HG02763 (cell line): ENCODE data around the gene PAXX.

Experiments used
- ATAC-seq: cut with Tn5 transposase; IDR thresholded peaks from one replicate; pipeline ENCODE4 v1.9.1; 2021; ENCODE audit warnings: mild to moderate bottlenecking, moderate library complexity; ENCODE audit not compliant: unreplicated experiment

The PAXX gene

DNA sequence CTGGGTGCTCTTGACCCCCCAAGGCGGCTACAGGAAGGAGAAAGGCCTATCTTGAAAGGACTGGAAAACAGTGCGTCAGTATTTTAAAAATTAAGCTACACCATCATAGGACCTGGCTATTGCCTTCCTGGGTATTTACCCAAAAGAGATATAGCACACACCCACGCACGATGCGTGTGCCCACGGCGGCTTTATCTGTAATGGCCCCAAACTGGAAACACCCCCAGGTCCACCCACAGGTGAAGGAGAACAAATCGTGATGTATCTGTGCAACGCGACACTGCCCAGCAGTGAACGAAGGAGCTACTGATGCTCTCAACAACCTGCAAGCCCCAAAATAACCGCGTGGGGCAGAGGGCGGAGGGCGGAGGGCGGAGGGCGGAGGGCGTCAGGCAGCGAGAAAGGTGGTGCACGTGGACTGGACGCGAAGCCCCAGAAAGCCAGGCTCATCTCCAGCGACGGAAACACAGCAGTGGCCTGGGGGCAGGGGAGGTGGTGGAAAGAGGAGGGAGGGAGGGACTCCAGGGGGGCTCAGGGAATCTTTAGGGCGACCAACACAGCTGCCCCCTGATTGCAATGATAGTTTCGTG, 27.3 kb upstream of the PAXX start:
- ATAC-seq = no peak

DNA sequence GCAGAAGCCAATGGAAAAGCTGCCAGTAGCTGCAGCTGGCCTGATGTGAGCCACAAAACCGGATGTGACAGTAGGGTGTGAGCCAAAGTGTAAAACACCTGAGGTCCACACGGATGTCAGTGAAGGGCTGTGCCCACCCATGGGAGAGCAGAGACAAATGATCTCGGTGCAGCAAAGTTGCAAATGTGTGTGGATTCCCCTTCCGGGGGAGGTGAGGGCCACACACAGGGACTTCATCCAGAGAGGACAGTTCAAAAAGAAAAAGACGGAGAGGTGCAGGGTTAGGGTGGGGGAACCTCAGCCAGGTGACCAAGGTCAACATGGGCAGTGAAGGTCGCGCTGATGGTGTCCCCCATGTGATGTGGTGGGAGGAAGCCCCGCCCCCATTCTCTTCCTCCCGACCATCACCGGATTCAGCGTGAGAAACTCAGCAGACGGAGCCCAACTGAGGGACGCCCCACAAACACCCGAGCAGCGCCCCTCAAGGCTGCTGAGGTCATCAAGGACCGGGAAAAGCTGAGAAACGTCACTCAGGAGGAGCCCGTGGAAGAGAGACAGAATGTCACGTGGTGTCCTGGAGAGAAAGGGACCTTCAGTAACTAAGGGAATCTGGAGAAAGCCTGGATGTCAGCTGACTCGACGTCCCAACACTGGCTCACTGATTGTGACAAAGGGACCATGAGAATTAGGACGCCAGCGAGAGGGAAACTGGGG, 26.3 kb upstream of the PAXX start:
- ATAC-seq = no peak

DNA sequence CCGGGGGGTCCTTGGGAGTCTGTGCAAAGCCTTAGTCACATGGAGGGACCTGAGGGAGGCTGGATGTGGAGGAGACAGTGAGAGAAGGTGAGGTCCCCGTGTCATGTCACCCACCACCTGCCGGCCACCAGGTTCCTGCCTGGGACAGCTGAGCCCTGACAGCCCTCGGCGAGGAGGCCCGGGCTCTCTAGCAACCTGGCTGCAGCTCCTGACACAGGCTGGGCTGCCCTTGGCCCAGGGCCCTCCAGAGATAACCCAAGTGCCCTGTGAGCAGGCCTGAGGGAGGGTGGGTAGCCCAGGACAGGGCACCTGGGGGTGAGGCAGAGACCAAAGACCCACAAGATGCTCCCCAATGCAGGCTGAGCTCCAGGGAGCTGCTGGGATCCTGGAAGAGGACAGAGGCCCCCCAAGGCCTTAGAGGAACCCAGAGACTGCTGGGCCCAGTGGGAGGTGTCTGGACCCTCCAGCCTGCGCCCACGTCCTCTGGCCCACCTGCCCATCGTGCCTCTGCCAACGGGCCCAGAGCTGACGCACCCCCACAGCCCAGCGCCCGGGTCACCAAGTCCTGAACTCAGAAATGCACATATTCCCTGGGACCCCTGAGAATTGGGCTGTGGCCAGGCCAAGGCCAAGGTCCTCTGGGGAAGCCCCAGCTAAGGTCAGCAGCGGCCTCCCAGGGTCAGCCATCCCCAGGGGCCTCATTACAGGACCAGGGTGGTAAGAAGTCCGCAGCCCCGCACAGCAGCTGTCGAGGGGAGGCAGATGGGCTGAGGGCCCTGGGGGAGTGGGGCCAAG, 23.7 kb upstream of the PAXX start:
- no peak for ATAC-seq

DNA sequence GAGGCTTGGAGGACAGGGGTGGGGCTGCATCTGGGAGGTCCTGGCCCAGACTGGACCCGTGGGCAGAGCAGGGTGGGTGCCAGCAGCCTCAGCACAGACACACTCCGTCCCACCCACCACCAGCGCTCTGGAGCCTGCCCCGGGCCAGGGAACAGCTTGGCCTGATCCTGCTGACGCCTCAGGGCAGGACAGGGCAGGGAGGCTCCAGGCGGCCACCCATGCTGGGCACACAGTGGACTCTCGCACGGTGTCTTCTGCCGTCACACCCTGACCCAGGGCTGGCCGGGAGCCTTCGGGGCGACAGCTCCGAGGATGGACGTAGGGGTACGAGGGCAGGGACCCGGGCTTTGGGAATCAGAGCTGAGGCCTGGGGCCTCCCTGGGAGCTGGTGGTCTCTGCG, 23.1 kb upstream of the PAXX start:
- ATAC-seq = no peak

DNA sequence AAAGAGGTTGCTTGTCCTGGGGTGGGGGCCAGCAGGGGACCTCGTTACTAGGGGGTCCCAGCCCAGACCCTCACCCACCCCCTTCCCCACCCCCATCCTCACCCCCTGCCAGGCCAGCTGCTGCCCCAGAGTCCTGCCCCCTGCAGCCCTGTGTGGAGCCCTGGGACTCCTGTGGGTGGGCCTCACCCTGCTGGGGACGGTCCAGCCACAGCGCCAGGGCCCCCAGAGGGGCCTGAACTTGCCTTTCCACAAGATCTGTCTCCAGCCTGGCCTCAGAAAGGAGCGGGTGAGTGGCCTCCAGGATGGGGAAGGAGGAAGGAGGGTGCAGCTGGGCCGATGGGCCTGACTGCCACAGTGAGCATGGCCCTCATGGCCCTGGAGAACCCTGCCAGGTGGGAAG, 22.4 kb upstream of the PAXX start:
- ATAC-seq = no peak

DNA sequence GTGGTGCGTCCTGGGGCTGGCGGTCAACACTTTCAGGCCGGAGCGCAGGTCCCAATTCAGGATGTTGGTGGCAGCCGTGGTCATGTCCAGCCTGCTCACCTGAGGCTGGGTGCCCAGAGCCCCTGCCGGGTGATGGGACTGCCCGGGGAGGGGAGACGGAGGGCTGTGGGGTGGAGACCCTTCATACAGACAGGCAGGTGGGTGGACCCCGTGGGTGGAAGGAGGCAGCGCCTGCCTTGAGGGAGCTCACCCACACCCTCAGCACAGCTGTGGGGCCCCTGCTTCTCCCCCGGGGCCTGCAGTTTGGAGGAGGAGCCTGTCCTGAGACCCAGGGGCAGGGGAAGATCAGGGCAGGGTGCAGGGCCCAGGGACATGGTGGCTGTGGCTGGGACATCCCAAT, 21.9 kb upstream of the PAXX start:
- no peak for ATAC-seq

DNA sequence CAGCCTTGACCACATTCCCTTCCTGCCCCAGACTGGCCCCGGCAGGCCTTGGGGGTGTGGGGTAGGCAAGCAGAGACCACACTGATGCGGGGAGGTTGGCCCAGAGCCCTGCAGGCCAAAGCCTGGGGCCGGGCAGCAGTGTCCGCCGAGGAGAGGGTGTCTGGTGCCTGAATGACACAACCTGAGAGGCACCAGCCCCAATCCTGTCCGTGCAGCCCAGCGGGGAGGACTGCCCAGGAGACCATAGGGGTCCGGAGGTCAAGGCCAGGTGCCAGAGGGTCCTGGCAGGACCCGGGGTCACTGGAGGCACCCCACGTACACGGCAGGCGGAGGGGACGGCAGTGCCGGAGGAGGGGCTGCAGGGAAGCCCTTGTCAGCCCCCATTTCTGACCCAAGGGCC, 20.5 kb upstream of the PAXX start:
- no peak for ATAC-seq

DNA sequence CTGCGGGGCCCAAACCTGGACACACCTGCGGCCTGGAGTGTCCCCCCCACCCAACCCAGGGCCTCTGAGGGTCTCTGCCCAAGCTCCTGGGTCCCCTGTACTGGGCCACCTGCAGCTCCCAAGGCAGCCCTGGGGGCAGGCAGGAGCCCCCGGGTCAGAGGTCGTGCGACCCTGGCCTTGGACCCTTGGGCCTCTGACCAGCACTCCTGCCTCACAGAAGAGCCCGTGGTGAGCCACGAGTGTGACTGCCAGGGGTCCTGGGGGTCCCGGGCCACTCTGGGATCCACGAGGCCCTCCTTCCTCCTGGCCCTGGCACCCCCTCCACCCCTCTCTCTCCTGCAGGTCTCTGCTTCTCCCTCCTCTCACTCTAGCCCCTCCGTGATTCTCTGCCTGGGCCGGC, 19.9 kb upstream of the PAXX start:
- ATAC-seq = no peak

DNA sequence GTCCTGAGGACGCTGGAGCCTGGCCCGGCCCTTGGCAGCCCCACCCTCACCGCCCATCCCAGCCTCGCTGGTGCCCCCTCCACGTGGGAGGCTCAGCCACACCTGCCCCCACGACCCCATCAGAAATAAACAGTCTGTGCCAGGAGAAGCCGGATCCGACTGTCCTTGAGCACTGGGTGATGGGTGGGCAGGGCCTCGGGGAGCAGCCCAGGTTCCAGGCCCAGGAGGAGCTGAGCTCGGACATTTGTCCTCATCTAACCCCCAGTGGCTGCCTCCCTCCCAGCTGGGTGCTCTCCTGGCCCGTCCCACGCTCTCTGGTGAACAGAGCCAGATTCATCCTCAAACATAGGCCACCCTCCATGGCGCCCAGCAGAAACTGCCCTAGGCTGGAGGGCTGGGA, 19.5 kb upstream of the PAXX start:
- ATAC-seq = no peak

DNA sequence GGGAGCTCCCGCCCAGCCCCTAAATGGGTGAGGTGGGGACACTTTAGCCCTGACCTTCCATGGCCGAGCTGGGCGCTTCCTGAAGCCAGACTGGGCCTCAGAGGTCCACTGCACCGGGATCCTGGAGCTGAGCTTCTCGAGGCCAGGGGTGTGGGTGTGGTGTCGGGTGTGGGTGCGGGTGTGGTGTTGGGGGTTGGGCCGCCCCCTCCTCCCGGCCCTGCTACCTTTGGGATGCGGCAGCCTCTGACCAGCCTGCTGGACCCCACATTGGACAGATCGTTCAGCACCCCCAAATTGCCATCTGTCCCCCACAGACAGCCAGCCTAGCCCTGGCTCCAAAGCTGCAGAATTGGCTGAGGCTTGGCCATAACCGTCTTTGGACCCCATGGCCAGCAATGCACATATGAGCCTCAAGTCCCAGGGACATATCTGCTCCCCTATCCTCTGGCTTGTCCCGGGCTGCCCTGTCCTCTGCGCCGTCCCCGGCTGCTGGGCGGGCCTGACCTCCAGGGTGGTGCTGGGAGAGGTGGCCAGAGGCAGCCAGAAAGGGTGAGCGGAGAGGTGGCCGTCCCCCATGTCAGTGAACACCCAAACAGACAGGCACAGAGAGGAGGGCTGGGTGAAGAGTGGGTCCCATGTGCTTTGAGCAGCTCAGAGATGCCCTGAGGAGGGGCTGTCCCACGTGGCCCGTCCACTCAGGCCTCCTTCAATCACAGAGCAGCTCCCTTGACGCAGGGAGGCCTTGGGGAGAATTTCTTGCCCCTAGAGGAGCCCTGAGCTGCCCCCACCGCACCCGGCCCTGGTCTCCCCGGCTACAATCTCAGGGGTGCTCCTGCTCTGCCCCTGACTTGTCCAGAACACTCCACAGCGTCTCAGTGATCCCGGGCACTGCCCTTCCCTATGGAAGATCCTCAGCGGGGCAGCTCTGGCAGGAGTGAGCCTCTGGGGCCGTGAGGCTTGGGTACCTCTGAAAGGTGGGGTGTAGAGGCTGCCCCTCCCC, 18.3 kb upstream of the PAXX start:
- no peak for ATAC-seq

DNA sequence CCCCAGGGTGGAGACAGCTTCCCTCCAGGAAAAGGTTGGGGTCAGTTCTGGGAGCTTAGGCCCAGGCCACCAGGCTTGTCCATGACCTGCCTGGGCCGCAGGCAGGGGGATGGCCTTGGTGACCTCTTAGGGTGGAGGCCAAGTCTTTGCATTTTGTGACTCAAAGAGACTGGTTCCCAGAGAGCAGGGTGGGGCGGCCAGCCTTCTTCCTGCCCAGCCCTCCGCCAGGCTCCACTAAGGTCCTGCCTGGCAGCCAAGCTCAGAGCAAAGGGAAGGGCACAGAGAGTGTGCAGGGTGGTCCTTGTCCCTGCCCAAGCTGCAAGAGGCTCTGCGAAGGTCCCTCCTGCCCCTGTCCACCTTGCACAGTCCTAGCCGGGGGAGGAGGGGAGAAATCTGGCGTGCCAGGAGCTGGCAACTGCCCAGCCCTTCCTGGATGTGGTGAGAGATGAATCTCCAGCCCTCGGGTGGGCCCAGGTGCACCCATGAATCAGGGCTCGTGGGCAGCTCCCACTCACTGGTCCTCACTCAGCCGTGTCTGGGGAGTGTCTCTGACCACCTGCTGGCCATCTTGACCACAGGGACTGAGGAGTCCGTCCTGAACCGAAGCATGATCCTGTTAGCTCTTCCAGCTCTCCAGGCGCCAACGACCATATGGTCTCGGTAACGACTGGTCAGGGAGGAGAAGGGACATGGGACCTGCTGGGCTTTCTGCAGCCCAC, 17.2 kb upstream of the PAXX start:
- no peak for ATAC-seq

DNA sequence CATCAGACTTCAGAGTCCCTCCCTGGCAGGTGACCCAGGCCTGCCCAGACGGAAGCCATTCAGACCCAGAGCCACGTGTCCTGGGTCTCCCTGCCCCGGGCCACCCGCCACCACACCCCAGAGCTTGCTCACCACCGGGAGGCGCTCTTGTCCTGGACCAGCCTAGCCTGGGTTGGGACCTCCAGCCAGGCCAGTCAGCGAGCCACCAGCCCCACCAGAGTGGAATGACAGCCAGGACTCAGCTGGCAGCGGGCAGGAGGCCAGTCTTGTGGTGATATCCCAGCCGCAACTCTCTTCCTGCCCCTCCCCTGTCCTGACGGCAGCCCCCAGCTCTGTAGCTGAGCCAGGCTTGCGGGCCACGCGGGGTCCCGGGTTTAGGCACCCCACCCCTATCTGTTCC, 16.6 kb upstream of the PAXX start:
- no peak for ATAC-seq

DNA sequence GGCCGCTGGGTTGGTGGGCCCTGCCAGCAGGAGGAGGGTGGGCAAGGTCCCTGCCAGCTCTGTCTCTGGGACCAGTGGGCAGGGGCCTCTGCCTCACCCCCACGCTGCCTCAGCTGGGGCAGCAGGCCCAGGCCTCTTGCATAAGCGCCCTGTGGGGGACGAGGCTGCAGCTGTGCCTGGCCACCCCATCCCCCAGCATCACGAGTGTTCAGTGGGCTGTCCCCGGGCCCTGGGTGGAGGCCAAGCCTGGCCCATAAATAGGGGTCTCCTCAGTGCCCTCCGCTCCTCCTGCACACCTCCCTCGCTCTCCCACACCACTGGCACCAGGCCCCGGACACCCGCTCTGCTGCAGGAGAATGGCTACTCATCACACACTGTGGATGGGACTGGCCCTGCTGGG, 15.0 kb upstream of the PAXX start, which contains the start of gene PTGDS:
Gene PTGDS (plus strand): TSS at position 282 of the 400 bp plus-strand sequence. CDS start 75 bp downstream, at position 357.
- no peak for ATAC-seq

DNA sequence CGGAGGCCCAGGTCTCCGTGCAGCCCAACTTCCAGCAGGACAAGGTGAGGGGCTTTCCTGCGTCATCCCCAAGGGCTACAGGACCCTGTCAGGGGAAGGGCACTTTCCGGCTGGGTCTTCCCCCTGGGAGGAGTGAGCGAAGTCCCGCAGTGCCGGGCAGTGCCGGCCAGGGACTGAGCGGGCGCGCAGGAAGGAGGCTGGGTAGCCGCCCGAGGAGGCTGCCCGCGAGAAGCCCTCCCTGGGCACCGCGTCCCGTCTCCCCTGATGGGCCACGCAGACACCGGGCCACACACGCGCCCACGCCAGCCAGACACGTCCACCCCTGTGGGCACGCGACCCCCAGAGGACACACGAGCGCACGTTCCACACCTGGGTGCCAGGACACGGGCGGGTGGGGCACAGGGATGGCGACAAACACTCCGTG, 14.6 kb upstream of the PAXX start:
- ATAC-seq = no peak

DNA sequence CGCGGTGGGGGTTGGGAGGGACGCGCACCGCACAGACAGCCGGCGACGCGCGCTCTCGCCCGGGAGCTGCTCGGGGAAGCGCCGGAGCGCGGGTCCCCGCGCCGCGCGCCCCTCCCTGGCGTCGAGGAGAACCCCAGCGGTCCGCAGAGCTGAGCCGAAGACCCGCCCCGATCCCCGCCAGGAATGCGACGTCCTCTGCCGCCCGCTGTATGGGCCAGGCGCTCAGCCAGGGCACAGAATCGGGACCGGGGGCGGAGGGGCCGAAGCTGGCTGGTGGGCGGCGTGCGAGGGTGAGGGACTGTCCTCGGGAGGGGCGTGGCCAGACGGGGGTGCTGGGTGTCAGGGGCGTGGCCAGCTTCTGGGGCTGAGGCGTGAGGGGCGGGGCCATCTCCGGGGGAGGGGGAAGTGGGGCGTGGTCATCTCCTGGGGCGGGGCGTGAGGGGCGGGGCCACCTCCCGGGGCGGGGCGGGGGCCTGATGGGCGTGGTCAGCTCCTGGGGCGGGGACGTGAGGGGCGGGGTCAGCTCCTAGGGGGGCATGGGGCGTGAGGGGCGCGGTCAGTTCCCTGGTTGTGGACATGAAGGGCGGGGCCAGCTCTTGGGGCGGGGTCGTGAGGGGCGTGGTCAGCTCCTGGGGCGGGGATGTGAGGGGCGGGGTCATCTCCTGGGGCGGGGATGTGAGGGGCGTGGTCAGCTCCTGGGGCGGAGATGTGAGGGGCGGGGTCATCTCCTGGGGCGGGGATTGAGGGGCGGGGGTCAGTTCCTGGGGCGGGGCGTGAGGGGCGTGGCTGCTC, 14.0 kb upstream of the PAXX start:
- no peak for ATAC-seq

DNA sequence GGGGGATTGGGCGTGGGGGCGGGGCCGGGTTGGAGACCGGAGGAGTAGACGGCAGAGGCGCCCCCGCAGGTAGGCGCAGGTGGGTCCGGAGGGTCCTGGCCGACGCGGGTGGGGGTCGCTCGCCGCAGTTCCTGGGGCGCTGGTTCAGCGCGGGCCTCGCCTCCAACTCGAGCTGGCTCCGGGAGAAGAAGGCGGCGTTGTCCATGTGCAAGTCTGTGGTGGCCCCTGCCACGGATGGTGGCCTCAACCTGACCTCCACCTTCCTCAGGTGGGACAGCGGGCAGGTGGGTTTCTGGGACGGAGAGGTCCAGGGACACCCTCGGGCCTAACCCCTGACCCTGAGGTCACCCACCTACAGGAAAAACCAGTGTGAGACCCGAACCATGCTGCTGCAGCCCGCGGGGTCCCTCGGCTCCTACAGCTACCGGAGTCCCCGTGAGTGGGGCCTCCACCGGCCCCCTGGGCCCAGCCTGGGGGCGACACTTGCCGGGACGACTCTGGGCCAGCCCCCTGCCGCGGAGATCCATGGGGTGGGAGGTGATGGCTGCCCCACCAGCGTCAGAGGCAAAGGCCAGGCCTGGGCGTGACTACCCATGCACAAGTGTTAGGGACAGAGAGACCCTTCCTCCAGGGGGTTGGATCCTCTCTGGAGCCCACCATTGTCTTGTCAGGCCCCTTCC, 13.2 kb upstream of the PAXX start:
- no peak for ATAC-seq

DNA sequence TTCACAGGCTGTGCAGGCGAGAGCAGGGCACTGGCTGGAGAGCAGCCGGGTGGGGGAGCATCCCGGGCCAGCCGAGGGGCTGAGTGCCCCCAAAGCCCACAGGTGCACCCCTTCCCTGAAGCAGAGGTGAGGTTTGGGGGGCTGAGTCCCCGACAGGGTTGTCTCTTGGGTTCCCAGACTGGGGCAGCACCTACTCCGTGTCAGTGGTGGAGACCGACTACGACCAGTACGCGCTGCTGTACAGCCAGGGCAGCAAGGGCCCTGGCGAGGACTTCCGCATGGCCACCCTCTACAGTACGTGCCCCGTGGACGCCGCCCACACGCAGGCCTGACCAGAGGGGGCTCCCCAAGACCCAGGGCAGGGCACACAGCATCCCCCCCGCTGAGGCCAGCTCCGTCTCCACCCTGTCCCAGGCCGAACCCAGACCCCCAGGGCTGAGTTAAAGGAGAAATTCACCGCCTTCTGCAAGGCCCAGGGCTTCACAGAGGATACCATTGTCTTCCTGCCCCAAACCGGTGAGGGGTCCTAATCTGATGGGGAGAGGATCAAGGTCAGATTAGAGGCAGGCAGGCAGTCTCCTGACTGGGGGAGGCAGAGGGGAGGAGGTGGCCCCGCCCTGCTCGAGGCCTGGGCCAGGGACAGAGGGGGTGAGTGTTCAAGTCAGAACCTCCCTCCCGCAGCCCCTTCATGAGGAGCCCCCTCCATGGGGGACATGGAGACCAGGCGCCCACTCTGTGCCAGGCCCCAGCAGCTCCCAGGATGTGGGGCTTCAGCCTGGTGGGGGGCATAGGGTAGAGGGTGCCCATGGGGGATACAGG, 12.2 kb upstream of the PAXX start:
- no peak for ATAC-seq
